Sigmoid colon (tissue), 7 donors: Measurements from ENCODE around the gene DPF1. TPM values are rescaled to one million over a fixed set of nuclear protein-coding genes. Genes with fewer than 3 reads are reported as not detected.
"Not testable (repeated sequence)": the region's sequence is repeated elsewhere in the genome, so short reads cannot be mapped to it uniquely, and the experiment has no call there.

Source experiments
- DNase-seq: peaks from one replicate; pipeline ENCODE4 v3.0.0-alpha.2; 2019
- H3K27ac ChIP-seq, 4 donors: fragments of 200-600 bp; sonication (generic); one replicate each; pipeline ENCODE4 v1.5.1; 2016 to 2019; ENCODE audit warnings: mild to moderate bottlenecking in 1 of 4
- H3K27me3 ChIP-seq, 3 donors: fragments of 200-600 bp; sonication (generic); one replicate each; pipeline ENCODE4 v1.5.1; 2019; ENCODE audit warnings: mild to moderate bottlenecking in 1 of 3
- H3K36me3 ChIP-seq, 4 donors: fragments of 200-600 bp; sonication (generic); one replicate each; pipeline ENCODE4 v1.5.1; 2016 to 2019
- H3K4me1 ChIP-seq, 4 donors: fragments of 200-600 bp; sonication (generic); one replicate each; pipeline ENCODE4 v1.5.1; 2017 to 2019
- H3K4me3 ChIP-seq, 4 donors: fragments of 200-600 bp; sonication (generic); one replicate each; pipeline ENCODE4 v1.5.1; 2017 to 2019; ENCODE audit warnings: mild to moderate bottlenecking in 2 of 4, moderate library complexity in 1 of 4
- H3K9me3 ChIP-seq, 4 donors: fragments of 200-600 bp in 3 of 4; sonication (generic) in 3 of 4; one replicate each; pipeline versions ENCODE4 v1.5.1 to v1.6.1; 2013 to 2019
- CTCF ChIP-seq, 4 experiments: fragments of 450-650 bp in 3 of 4; fragments of 200-600 bp in 1 of 4; IDR thresholded peaks; one replicate each; pipeline ENCODE4 v1.5.1; 2016 to 2019; ENCODE audit warnings: antibody characterized with exemption in 4 of 4, mild to moderate bottlenecking in 3 of 4, moderate library complexity in 2 of 4
- EP300 ChIP-seq, 4 donors: sonication (generic); formaldehyde crosslinking; IDR thresholded peaks; one replicate each; pipeline ENCODE4 v1.6.1; 2017; ENCODE audit warnings: antibody characterized with exemption in 4 of 4
- POLR2A ChIP-seq, 2 donors: fragments of 450-650 bp; IDR thresholded peaks; one replicate each; pipeline ENCODE4 v1.6.1; 2016; ENCODE audit warnings: antibody characterized with exemption in 2 of 2, mild to moderate bottlenecking in 2 of 2, moderate library complexity in 2 of 2
- POLR2AphosphoS5 ChIP-seq, 4 donors: sonication (generic); formaldehyde crosslinking; IDR thresholded peaks; one replicate each; pipeline ENCODE4 v1.6.1; 2017; ENCODE audit warnings: antibody characterized with exemption in 4 of 4
- WGBS, 2 donors: extraction: QIAGEN DNeasy Blood & Tissue Kit; methylation state at CpG; one replicate each; pipeline ENCODE4 v1.1.7; 2013; 5-methylcytosine and 5-hydroxymethylcytosine counted together
- intact Hi-C: fragments of 100-400 bp; cut with DNase I; formaldehyde crosslinking; loops from one replicate; pipeline ENCODE4 v1.15.1; 2023
- polyA plus RNA-seq, 3 donors: library from polyadenylated mRNA; stranded (reverse); fragments of 200-250 nt; gene quantifications; one replicate each; pipeline ENCODE4 v1.2.3, GENCODE V29; 2013
- total RNA-seq, 4 donors: library from RNA; depleted of rRNA; stranded (reverse); fragments of >200 nt; gene quantifications; one replicate each; pipeline ENCODE4 v1.1.0, GENCODE V29; 2016
- donor health status: healthy with polysubstance abuse.
- donor health status: Bipolar disorder and iron deficiency.
- donor health status: healthy.

DPF1 gene
- total and polyA plus RNA-seq, 7 donors, result 0.12 to 1.4 TPM; not detected in 5

GRCh38 chr19:38231918-38232317 lies 7.9 kb upstream of the DPF1 start:
- Histone ChIP-seq H3K27me3 (peaks cover 24 to 90% (median 71%) of the 10 kb centered on the region in 3 donors), H3K4me1 (peaks cover 0 to 16% (median 15%) of the 10 kb centered on the region in 4 donors), H3K9me3 (no peaks in the 10 kb centered on the region), H3K4me3 (no peak overlapping the region), H3K27ac (no peak overlapping the region), H3K36me3 (no peaks in the 10 kb centered on the region)
- no peak for DNase-seq
- TF ChIP-seq EP300 (IDR thresholded peaks at IDR 0.05), result no peak
- no peak for TF ChIP-seq POLR2A (IDR thresholded peaks at IDR 0.05)
- TF ChIP-seq CTCF (IDR thresholded peaks at IDR 0.05), result no peak
- TF ChIP-seq POLR2AphosphoS5 (IDR thresholded peaks at IDR 0.05), result no peak
- intact Hi-C loops, result no loop called here
- WGBS, 2 donors, result 86 to 91% methylated on average over 7 of the region's 7 CpGs

- H3K36me3 ChIP-seq, H3K9me3 ChIP-seq, H3K4me3 ChIP-seq, DNase-seq, H3K27ac ChIP-seq, intact Hi-C loops: not testable (repeated sequence)
- Histone ChIP-seq H3K27me3 (peaks cover 29 to 97% (median 84%) of the 10 kb centered on the region in 3 donors), H3K4me1 (peaks cover 0 to 16% (median 15%) of the 10 kb centered on the region in 4 donors)
- WGBS, 2 donors, result 61 to 70% methylated on average over 3 of the region's 3 CpGs
Measured at GRCh38 chr19:38230506-38231133, 6.6 kb upstream of the DPF1 start.

- TF ChIP-seq POLR2AphosphoS5 (IDR thresholded peaks at IDR 0.05), result no peak
- no peak for TF ChIP-seq CTCF (IDR thresholded peaks at IDR 0.05)
- no peak for TF ChIP-seq POLR2A (IDR thresholded peaks at IDR 0.05)
- TF ChIP-seq EP300 (IDR thresholded peaks at IDR 0.05), result no peak
- intact Hi-C loops, result loop anchor here (10.0 kb wide), 1 partner anchor 325 kb away; the partner anchor contains the start of genes SIPA1L3 and WDR87
- H3K9me3 ChIP-seq, result no peaks in the 10 kb centered on the region
- H3K4me1 ChIP-seq, result peaks cover 0 to 16% (median 15%) of the 10 kb centered on the region in 4 donors
- no peak overlapping the region for H3K27ac ChIP-seq
- peak overlapping the region in 1 of 4 donors; percentile 14 for H3K4me3 ChIP-seq
- H3K36me3 ChIP-seq, result no peaks in the 10 kb centered on the region
- peaks cover 30 to 97% (median 86%) of the 10 kb centered on the region in 3 donors for H3K27me3 ChIP-seq
- no peak for DNase-seq
- WGBS, 2 donors, result 1% methylated on average over 54 of the region's 54 CpGs
Measured at GRCh38 chr19:38229585-38230073, 5.6 kb upstream of the DPF1 start.

- H3K27ac ChIP-seq, result no peak overlapping the region
- peaks cover 0 to 23% (median 22%) of the 10 kb centered on the region in 4 donors for H3K4me1 ChIP-seq
- H3K36me3 ChIP-seq, result no peaks in the 10 kb centered on the region
- H3K4me3 ChIP-seq, result peak overlapping the region in 1 of 4 donors; percentile 14
- TF ChIP-seq POLR2A (IDR thresholded peaks at IDR 0.05) (no peak), CTCF (IDR thresholded peaks at IDR 0.05) (no peak), EP300 (IDR thresholded peaks at IDR 0.05) (no peak), POLR2AphosphoS5 (IDR thresholded peaks at IDR 0.05) (no peak)
- DNase-seq, result no peak
- no peaks in the 10 kb centered on the region for H3K9me3 ChIP-seq
- H3K27me3 ChIP-seq, result peaks cover 38 to 99% (median 93%) of the 10 kb centered on the region in 3 donors
- 2 to 4% methylated on average over 80 of the region's 80 CpGs for WGBS, 2 donors
- intact Hi-C loops, result loop anchor here (10.0 kb wide), 1 partner anchor 324 kb away; the partner anchor contains the start of genes SIPA1L3 and WDR87
Measured at GRCh38 chr19:38228491-38229439, 4.7 kb upstream of the DPF1 start.

GRCh38 chr19:38228005-38228377 lies 4.0 kb upstream of the DPF1 start:
- Histone ChIP-seq H3K4me3 (no peak overlapping the region), H3K9me3 (no peaks in the 10 kb centered on the region), H3K36me3 (no peaks in the 10 kb centered on the region), H3K27me3 (peaks cover 40 to 100% (median 92%) of the 10 kb centered on the region in 3 donors), H3K4me1 (peaks cover 0 to 26% (median 24%) of the 10 kb centered on the region in 4 donors), H3K27ac (no peak overlapping the region)
- TF ChIP-seq POLR2AphosphoS5 (IDR thresholded peaks at IDR 0.05), result no peak
- TF ChIP-seq CTCF (IDR thresholded peaks at IDR 0.05), result no peak
- TF ChIP-seq EP300 (IDR thresholded peaks at IDR 0.05), result no peak
- intact Hi-C loops, result loop anchor here (10.0 kb wide), 1 partner anchor 323 kb away; the partner anchor contains the start of genes SIPA1L3 and WDR87
- 12 to 14% methylated on average over 15 to 16 of the region's 16 CpGs for WGBS, 2 donors
- no peak for DNase-seq
